Transverse colon (tissue), 4 donors: ENCODE results near the gene SUMF1. TPM values are rescaled to one million over a fixed set of nuclear protein-coding genes. Genes with fewer than 3 reads are reported as not detected.

Experiments used
- DNase-seq: peaks from one replicate; pipeline ENCODE4 v3.0.0-alpha.2; 2019
- H3K27ac ChIP-seq, 4 donors: fragments of 200-600 bp; sonication (generic); 2 replicates each; pipeline ENCODE4 v1.5.1; 2016 to 2018; ENCODE audit warnings: inconsistent platforms in 4 of 4
- H3K27me3 ChIP-seq: fragments of 200-600 bp; sonication (generic); 2 replicates; pipeline ENCODE4 v1.5.1; 2017; ENCODE audit warnings: inconsistent platforms
- H3K36me3 ChIP-seq, 4 donors: fragments of 200-600 bp; sonication (generic); 2 replicates each; pipeline ENCODE4 v1.5.1; 2017 to 2019; ENCODE audit warnings: inconsistent platforms in 4 of 4
- H3K4me1 ChIP-seq, 4 donors: fragments of 200-600 bp; sonication (generic); 2 replicates each; pipeline ENCODE4 v1.5.1; 2017 to 2020; ENCODE audit warnings: inconsistent platforms in 4 of 4
- H3K4me3 ChIP-seq, 4 donors: fragments of 200-600 bp; sonication (generic); 1 replicate in 1 of 4; 2 replicates in 3 of 4; pipeline versions ENCODE4 v1.5.1 to v1.6.1; 2017 to 2019; ENCODE audit warnings: inconsistent platforms in 4 of 4
- H3K9me3 ChIP-seq, 2 donors: fragments of 200-600 bp; sonication (generic); 2 replicates each; pipeline ENCODE4 v1.5.1; 2017 to 2019; ENCODE audit warnings: inconsistent platforms in 2 of 2
- CTCF ChIP-seq, 5 experiments: fragments of 200-600 bp in 3 of 5; fragments of 450-650 bp in 2 of 5; sonication (generic) in 3 of 5; IDR thresholded peaks; 1 replicate in 2 of 5; 2 replicates in 3 of 5; pipeline ENCODE4 v1.5.1; 2016 to 2017; ENCODE audit warnings: antibody characterized with exemption in 5 of 5, inconsistent platforms in 3 of 5, mild to moderate bottlenecking in 2 of 5, moderate library complexity in 1 of 5
- EP300 ChIP-seq: sonication (generic); formaldehyde crosslinking; IDR thresholded peaks from one replicate; pipeline ENCODE4 v1.6.1; 2017; ENCODE audit warnings: antibody characterized with exemption, low read depth
- POLR2A ChIP-seq: fragments of 450-650 bp; IDR thresholded peaks from one replicate; pipeline ENCODE4 v1.6.1; 2016; ENCODE audit warnings: antibody characterized with exemption, mild to moderate bottlenecking, moderate library complexity
- POLR2AphosphoS5 ChIP-seq, 3 donors: sonication (generic); formaldehyde crosslinking; IDR thresholded peaks; one replicate each; pipeline ENCODE4 v1.6.1; 2016; ENCODE audit warnings: antibody characterized with exemption in 3 of 3
- WGBS, 2 donors: methylation state at CpG; one replicate each; pipeline ENCODE4 v1.1.5; 2018; ENCODE audit warnings: low coverage in 1 of 2; 5-methylcytosine and 5-hydroxymethylcytosine counted together
- in situ Hi-C, 4 donors: fragments of 200-750 bp; cut with MboI; loops; one replicate each; pipeline versions ENCODE4 v1.15.0 to v1.15.1; 2017; ENCODE audit warnings: low sequenced_read_pairs in 3 of 4, low pct_ligation_motif_present in 1 of 4, low pct_unique_long_range_greater_than_20kb in 1 of 4
- intact Hi-C: fragments of 100-400 bp; cut with DNase I; formaldehyde crosslinking; loops from one replicate; pipeline ENCODE4 v1.15.1; 2023; ENCODE audit warnings: low total_unique reads
- total RNA-seq, 4 donors: library from RNA; depleted of rRNA; stranded (reverse); fragments of >200 nt; gene quantifications; one replicate each; pipeline ENCODE4 v1.1.0, GENCODE V29; 2016

SUMF1 gene
- total RNA-seq, 4 donors from 2014 or later: 25.1 to 70.5 (median 65.3) TPM

GRCh38 chr3:4356220-4356540 lies 110.9 kb downstream of the SUMF1 start:
- H3K9me3 ChIP-seq: no peaks in the 10 kb centered on the region
- H3K36me3 ChIP-seq: no peaks in the 10 kb centered on the region
- in situ Hi-C loops: loop anchor here (10.0 to 25.0 kb wide), 2 partner anchors 279 to 706 kb away; no protein-coding TSS in a partner anchor
- TF ChIP-seq POLR2AphosphoS5 (IDR thresholded peaks at IDR 0.05) (no peak), CTCF (IDR thresholded peaks at IDR 0.05) (no peak), EP300 (no peak), POLR2A (no peak)
- no peak overlapping the region for H3K27ac ChIP-seq
- no peak for DNase-seq
- intact Hi-C loops: loop anchor here (5.0 kb wide), 1 partner anchor 529 kb away; no protein-coding TSS in a partner anchor
- H3K27me3 ChIP-seq: no peaks in the 10 kb centered on the region
- H3K4me1 ChIP-seq: peaks cover 0 to 12% (median 6%) of the 10 kb centered on the region in 4 donors
- WGBS, 2 donors: 82 to 90% methylated on average over 4 to 6 of the region's 6 CpGs
- H3K4me3 ChIP-seq: no peak overlapping the region

DNA sequence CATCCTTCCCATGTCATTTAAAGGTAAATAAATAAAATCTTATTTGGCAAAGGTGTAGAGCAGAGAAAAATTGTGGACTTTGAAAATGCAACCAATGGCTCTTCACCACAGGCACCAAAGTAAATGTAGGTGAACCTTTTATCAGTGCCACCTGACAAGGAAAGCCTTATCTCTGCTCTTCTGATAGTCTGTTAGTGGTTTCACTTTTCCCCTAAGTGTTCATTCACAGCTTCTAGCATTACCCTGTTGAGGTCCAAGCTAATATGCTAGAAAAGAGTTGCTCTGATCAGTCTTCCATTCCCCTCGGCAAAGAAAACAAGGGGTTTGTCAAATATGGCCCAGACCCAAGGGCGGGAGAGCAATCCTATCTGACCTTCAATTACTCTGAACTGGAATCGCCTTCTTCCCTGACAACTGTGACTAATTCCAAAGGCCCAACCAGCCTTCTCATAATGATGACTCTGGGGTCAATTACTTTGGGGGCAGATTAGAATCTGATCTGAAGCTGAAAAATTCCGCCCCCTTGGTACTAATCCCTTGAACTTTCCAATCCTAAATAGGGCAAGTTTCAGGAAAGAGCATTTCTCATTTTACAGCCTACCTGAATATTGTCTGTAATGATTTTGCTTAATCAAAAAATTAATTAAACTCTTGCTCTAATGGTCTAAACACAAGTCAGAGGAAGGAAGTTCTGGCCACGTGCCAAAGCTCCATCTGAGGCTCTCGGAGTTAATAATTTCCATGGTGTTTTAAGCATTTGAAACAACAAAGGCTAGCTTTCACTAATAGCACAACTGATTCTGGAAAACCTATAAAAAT lies 111.5 kb downstream of the SUMF1 start:
- in situ Hi-C loops (loop anchor here (10.0 to 25.0 kb wide), 2 partner anchors 279 to 707 kb away; no protein-coding TSS in a partner anchor), intact Hi-C loops (loop anchor here (5.0 kb wide), 1 partner anchor 528 kb away; no protein-coding TSS in a partner anchor)
- Histone ChIP-seq H3K4me1 (peaks cover 0 to 12% (median 6%) of the 10 kb centered on the region in 4 donors), H3K9me3 (no peaks in the 10 kb centered on the region), H3K27ac (no peak overlapping the region), H3K36me3 (no peaks in the 10 kb centered on the region), H3K4me3 (no peak overlapping the region), H3K27me3 (no peaks in the 10 kb centered on the region)
- no peak for TF ChIP-seq POLR2A
- no peak for TF ChIP-seq POLR2AphosphoS5 (IDR thresholded peaks at IDR 0.05)
- no peak for TF ChIP-seq EP300
- no peak for TF ChIP-seq CTCF (IDR thresholded peaks at IDR 0.05)
- 55 to 69% methylated on average over 2 to 6 of the region's 6 CpGs for WGBS, 2 donors
- DNase-seq: no peak

- H3K27ac ChIP-seq: no peak overlapping the region
- WGBS, 2 donors: 88 to 92% methylated on average over 4 of the region's 4 CpGs
- H3K4me3 ChIP-seq: no peak overlapping the region
Measured at GRCh38 chr3:4351872-4352271, 115.2 kb downstream of the SUMF1 start.

More at GRCh38 chr3:4351872-4352271, 115.2 kb downstream of the SUMF1 start:
- TF ChIP-seq POLR2AphosphoS5 (IDR thresholded peaks at IDR 0.05) (no peak), POLR2A (no peak), CTCF (IDR thresholded peaks at IDR 0.05) (no peak), EP300 (no peak)
- DNase-seq: no peak
- in situ Hi-C loops: loop anchor here (5.0 to 25.0 kb wide), 3 partner anchors 283 to 710 kb away; no protein-coding TSS in a partner anchor
- no peaks in the 10 kb centered on the region for H3K36me3 ChIP-seq
- peaks cover 0 to 12% (median 6%) of the 10 kb centered on the region in 4 donors for H3K4me1 ChIP-seq
- intact Hi-C loops: loop anchor here (5.0 kb wide), 1 partner anchor 280 kb away; no protein-coding TSS in a partner anchor
- H3K9me3 ChIP-seq: no peaks in the 10 kb centered on the region
- H3K27me3 ChIP-seq: no peaks in the 10 kb centered on the region
